Measurements from ENCODE around the gene TBC1D24.
"Not testable (repeated sequence)": the region's sequence is repeated elsewhere in the genome, so short reads cannot be mapped to it uniquely, and the experiment has no call there.

GRCh38 chr16:2554709-2555425 is 79.9 kb downstream of the TBC1D24 start:
- TF ChIP-seq CTCF, POLR2A, EP300 (IDR thresholded peaks at IDR 0.05): not testable (repeated sequence)

Data from sigmoid colon (tissue), 4 donors.